Keratinocyte (primary cell): ENCODE results near the gene SPTBN1. TPM values are rescaled to one million over a fixed set of nuclear protein-coding genes. Genes with fewer than 3 reads are reported as not detected.
"Not testable (repeated sequence)": the region's sequence is repeated elsewhere in the genome, so short reads cannot be mapped to it uniquely, and the experiment has no call there.

Experiments
- DNase-seq: peaks from one replicate; pipeline ENCODE4 v3.0.0-alpha.2; 2011; ENCODE audit warnings: low read depth, missing footprints, low spot score
- FAIRE-seq: peaks from 2 replicates; lab custom pipeline; 2011; peaks lifted over from hg19 to GRCh38; lab: Jason Lieb, UNC
- H2AFZ ChIP-seq: 2 replicates; pipeline ENCODE4 v1.6.0; 2012; ENCODE audit warnings: low read length, control low read depth, inconsistent platforms; ENCODE audit not compliant: control insufficient read depth
- H3K27ac ChIP-seq: 2 replicates; pipeline ENCODE4 v1.5.1; 2011; ENCODE audit warnings: low read length; ENCODE audit not compliant: control insufficient read depth, insufficient read depth
- H3K27me3 ChIP-seq: 3 replicates; pipeline ENCODE4 v1.6.0; 2011; ENCODE audit warnings: low read length; ENCODE audit not compliant: control insufficient read depth, insufficient read depth; ENCODE audit errors: extremely low read depth
- H3K36me3 ChIP-seq, 2 experiments: 2 replicates in 1 of 2; 3 replicates in 1 of 2; pipeline ENCODE4 v1.5.1; 2011; ENCODE audit warnings: low read length in 2 of 2, mild to moderate bottlenecking in 1 of 2; ENCODE audit not compliant: control insufficient read depth in 2 of 2, insufficient read depth in 2 of 2; ENCODE audit errors: extremely low read depth in 1 of 2
- H3K4me1 ChIP-seq: 3 replicates; pipeline ENCODE4 v1.5.1; 2011; ENCODE audit warnings: low read length; ENCODE audit not compliant: control insufficient read depth, insufficient read depth; ENCODE audit errors: extremely low read depth
- H3K4me2 ChIP-seq: 3 replicates; pipeline ENCODE4 v1.6.0; 2011; ENCODE audit warnings: low read depth, low read length; ENCODE audit not compliant: control insufficient read depth, insufficient read depth; ENCODE audit errors: extremely low read depth
- H3K4me3 ChIP-seq, 3 experiments: fragments of 200-600 bp in 1 of 3; sonication (generic) in 1 of 3; 2 replicates in 2 of 3; 3 replicates in 1 of 3; pipeline ENCODE4 v1.5.1; 2011 to 2016; ENCODE audit warnings: low read length in 3 of 3, mild to moderate bottlenecking in 3 of 3, control low read depth in 2 of 3, inconsistent platforms in 1 of 3, low read depth in 1 of 3, mixed read lengths in 1 of 3, mixed run types in 1 of 3, moderate library complexity in 1 of 3; ENCODE audit not compliant: control insufficient read depth in 2 of 3, insufficient read depth in 2 of 3; ENCODE audit errors: extremely low read depth in 1 of 3
- H3K79me2 ChIP-seq: 2 replicates; pipeline ENCODE4 v1.6.0; 2012; ENCODE audit warnings: low read length; ENCODE audit not compliant: control insufficient read depth, insufficient read depth
- H3K9ac ChIP-seq: 3 replicates; pipeline ENCODE4 v1.6.0; 2011; ENCODE audit warnings: low read length; ENCODE audit not compliant: control insufficient read depth, insufficient read depth; ENCODE audit errors: extremely low read depth
- H3K9me1 ChIP-seq: 3 replicates; pipeline ENCODE4 v1.6.0; 2011; ENCODE audit warnings: low read length; ENCODE audit not compliant: control insufficient read depth, insufficient read depth; ENCODE audit errors: extremely low read depth
- H3K9me3 ChIP-seq: 2 replicates; pipeline ENCODE4 v1.5.1; 2012; ENCODE audit warnings: low read depth, low read length; ENCODE audit not compliant: control insufficient read depth
- H4K20me1 ChIP-seq: 3 replicates; pipeline ENCODE4 v1.6.0; 2011; ENCODE audit warnings: low read length; ENCODE audit not compliant: control insufficient read depth, insufficient read depth; ENCODE audit errors: extremely low read depth
- CTCF ChIP-seq, 3 experiments: IDR thresholded peaks in 1 of 3; conservative IDR thresholded peaks in 1 of 3; optimal IDR thresholded peaks in 1 of 3; 2 replicates in 2 of 3; 3 replicates in 1 of 3; pipeline versions ENCODE3 to v1.5.1; 2011; ENCODE audit warnings: low read length in 3 of 3, mild to moderate bottlenecking in 3 of 3, moderate library complexity in 2 of 3, control low read depth in 1 of 3, inconsistent platforms in 1 of 3; ENCODE audit not compliant: insufficient read depth in 2 of 3; ENCODE audit errors: extremely low read depth in 1 of 3
- EZH2 ChIP-seq: IDR thresholded peaks from one replicate; pipeline ENCODE4 v1.6.1; 2012; ENCODE audit warnings: inconsistent platforms, mild to moderate bottlenecking, low read length, moderate library complexity
- dilution Hi-C: fragments of 300-500 bp; cut with MboI; formaldehyde crosslinking; loops from one replicate; pipeline ENCODE4 v1.7.0; 2020; ENCODE audit warnings: low sequenced_read_pairs; ENCODE audit not compliant: extremely low pct_ligation_motif_present
- polyA plus RNA-seq, 5 experiments: library from polyadenylated mRNA; depleted of rRNA in 3 of 5; stranded (reverse) in 3 of 5; stranded (forward) in 1 of 5; unstranded in 1 of 5; fragments of >200 nt; gene quantifications; 1 replicate in 1 of 5; 2 replicates in 3 of 5; 3 replicates in 1 of 5; pipeline versions ENCODE4 v1.2.1 to v1.2.3, GENCODE V29; 2011 to 2012; ENCODE audit warnings: missing spikeins in 2 of 5, low read depth in 1 of 5, low replicate concordance in 1 of 5

The SPTBN1 gene
- polyA plus RNA-seq, 1 donor (not counting 4 experiments of a cell fraction or from before 2014, with no cell fraction given), result 40.0 TPM

GRCh38 chr2:54508541-54508940 is 52.4 kb downstream of the SPTBN1 start:
- no peaks in the 10 kb centered on the region for H3K9me3 ChIP-seq
- no peaks in the 10 kb centered on the region for H3K79me2 ChIP-seq
- no peak for FAIRE-seq

DNA sequence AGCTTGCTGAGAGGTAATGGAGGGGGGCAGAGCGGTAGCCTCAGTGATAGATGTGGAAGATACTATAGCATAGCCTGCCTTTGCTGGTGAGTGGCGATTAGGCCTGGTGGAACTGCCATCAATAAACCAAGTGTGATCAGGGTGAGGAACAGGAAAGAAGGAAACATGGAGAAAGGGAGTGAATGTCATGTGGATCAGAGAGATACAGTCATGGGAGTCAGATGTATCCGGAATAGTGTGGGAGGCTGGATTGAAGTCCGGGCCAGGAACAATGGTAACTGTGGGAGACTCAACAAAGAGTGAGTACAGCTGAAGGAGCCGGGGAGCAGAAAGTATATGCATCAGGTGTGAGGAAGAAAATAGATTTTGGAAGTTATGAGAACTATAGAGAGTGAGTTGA is 52.9 kb downstream of the SPTBN1 start:
- H4K20me1 ChIP-seq, H3K36me3 ChIP-seq, H3K9me3 ChIP-seq, H3K9ac ChIP-seq, DNase-seq, H3K27ac ChIP-seq, FAIRE-seq, H3K4me2 ChIP-seq, H2AFZ ChIP-seq, H3K4me1 ChIP-seq, H3K79me2 ChIP-seq, dilution Hi-C loops, H3K9me1 ChIP-seq, H3K27me3 ChIP-seq, H3K4me3 ChIP-seq: not testable (repeated sequence)

More at GRCh38 chr2:54508541-54508940, 52.4 kb downstream of the SPTBN1 start:
- Histone ChIP-seq H3K27me3 (no peaks in the 10 kb centered on the region), H2AFZ (no peak overlapping the region), H3K9ac (no peak overlapping the region), H3K4me3 (no peak overlapping the region), H3K4me1 (no peaks in the 10 kb centered on the region), H4K20me1 (no peaks in the 10 kb centered on the region), H3K36me3 (no peaks in the 10 kb centered on the region), H3K4me2 (no peak overlapping the region), H3K9me1 (no peaks in the 10 kb centered on the region), H3K27ac (no peak overlapping the region)
- DNase-seq, result no peak
- TF ChIP-seq CTCF (optimal IDR thresholded peaks at IDR 0.05 in 1 of 3, IDR thresholded peaks at IDR 0.05 in 1 of 3, conservative IDR thresholded peaks at IDR 0.05 in 1 of 3; ENCODE audit: extremely low read depth in 1 of 3, insufficient read depth in 2 of 3, low read length in 3 of 3) (no peak), EZH2 (no peak)
- dilution Hi-C loops, result no loop called here

GRCh38 chr2:54510916-54511315 is 54.8 kb downstream of the SPTBN1 start:
- dilution Hi-C loops, result no loop called here
- TF ChIP-seq EZH2, result no peak
- no peak for TF ChIP-seq CTCF (optimal IDR thresholded peaks at IDR 0.05 in 1 of 3, IDR thresholded peaks at IDR 0.05 in 1 of 3, conservative IDR thresholded peaks at IDR 0.05 in 1 of 3; ENCODE audit: extremely low read depth in 1 of 3, insufficient read depth in 2 of 3, low read length in 3 of 3)
- no peaks in the 10 kb centered on the region for H3K36me3 ChIP-seq
- H3K27me3 ChIP-seq, result no peaks in the 10 kb centered on the region
- H3K4me2 ChIP-seq, result no peak overlapping the region
- no peaks in the 10 kb centered on the region for H3K9me3 ChIP-seq
- H3K4me3 ChIP-seq, result no peak overlapping the region
- no peaks in the 10 kb centered on the region for H3K9me1 ChIP-seq
- H4K20me1 ChIP-seq, result no peaks in the 10 kb centered on the region
- FAIRE-seq (no peak), DNase-seq (no peak)
- no peaks in the 10 kb centered on the region for H3K4me1 ChIP-seq
- H3K9ac ChIP-seq, result no peak overlapping the region
- H3K27ac ChIP-seq, result no peak overlapping the region
- H2AFZ ChIP-seq, result no peak overlapping the region
- no peaks in the 10 kb centered on the region for H3K79me2 ChIP-seq
